ENCODE measurements around the gene MYBPH. TPM values are rescaled to one million over a fixed set of nuclear protein-coding genes. Genes with fewer than 3 reads are reported as not detected.

MYBPH gene
- total RNA-seq, 1 experiment from 2014 or later: not detected

DNA sequence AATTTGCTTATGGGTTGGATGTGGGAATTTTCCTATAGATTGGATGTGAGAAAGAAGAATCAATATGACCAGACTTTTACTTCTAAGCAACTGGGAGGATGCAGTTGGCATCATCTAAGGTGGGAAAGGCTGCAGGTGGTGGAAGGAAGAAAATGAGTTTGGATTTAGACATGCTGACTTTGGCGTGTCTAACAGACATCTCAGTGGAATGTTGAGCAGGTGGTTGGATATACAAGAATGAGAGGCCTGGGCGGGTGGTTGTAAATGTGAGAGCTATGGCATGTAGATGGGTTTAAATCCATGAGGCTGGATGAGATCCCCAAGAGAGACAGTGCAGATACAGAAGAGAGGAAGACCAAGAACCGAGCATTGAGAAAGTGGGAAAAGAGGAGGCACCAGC lies 37.6 kb downstream of the MYBPH start:
- TF ChIP-seq, protein P1, sequence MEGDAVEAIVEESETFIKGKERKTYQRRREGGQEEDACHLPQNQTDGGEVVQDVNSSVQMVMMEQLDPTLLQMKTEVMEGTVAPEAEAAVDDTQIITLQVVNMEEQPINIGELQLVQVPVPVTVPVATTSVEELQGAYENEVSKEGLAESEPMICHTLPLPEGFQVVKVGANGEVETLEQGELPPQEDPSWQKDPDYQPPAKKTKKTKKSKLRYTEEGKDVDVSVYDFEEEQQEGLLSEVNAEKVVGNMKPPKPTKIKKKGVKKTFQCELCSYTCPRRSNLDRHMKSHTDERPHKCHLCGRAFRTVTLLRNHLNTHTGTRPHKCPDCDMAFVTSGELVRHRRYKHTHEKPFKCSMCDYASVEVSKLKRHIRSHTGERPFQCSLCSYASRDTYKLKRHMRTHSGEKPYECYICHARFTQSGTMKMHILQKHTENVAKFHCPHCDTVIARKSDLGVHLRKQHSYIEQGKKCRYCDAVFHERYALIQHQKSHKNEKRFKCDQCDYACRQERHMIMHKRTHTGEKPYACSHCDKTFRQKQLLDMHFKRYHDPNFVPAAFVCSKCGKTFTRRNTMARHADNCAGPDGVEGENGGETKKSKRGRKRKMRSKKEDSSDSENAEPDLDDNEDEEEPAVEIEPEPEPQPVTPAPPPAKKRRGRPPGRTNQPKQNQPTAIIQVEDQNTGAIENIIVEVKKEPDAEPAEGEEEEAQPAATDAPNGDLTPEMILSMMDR (conservative IDR thresholded peaks at IDR 0.05): no peak

More for the DNA sequence above, 37.6 kb downstream of the MYBPH start:
- Histone ChIP-seq H3K9me3 (ENCODE audit: control insufficient read depth, low read depth, low read length) (no peaks in the 10 kb centered on the region), H3K56ac (ENCODE audit: insufficient read length, low read depth, low read length) (no peak overlapping the region), H3K18ac (ENCODE audit: insufficient read length, low read depth, low read length) (no peak overlapping the region), H3T11ph (ENCODE audit: low read length) (no peak overlapping the region), H2BK120ac (ENCODE audit: low read depth, low read length, poor library complexity, severe bottlenecking) (no peak overlapping the region), H3K14ac (ENCODE audit: insufficient read depth, low read length) (no peak overlapping the region), H4K91ac (ENCODE audit: insufficient read length, low read depth, low read length) (no peak overlapping the region), H3K4me1 (ENCODE audit: insufficient read depth, low read length) (0 out of 2 replicates have a peak, but pooled peaks cover 4% of the 10 kb centered on the region), H3K4ac (ENCODE audit: low read depth, low read length) (no peak overlapping the region), H4K8ac (replicated peaks; ENCODE audit: insufficient read length, low read depth, low read length) (no peak overlapping the region), H3K27ac (ENCODE audit: insufficient read length, low read depth, low read length) (no peak overlapping the region), H3K79me2 (ENCODE audit: insufficient read depth, low read length) (no peaks in the 10 kb centered on the region), H2AK5ac (ENCODE audit: insufficient read length, low read length) (no peak overlapping the region), H3K23me2 (ENCODE audit: insufficient read length, low read depth, low read length, poor library complexity, severe bottlenecking) (no peaks in the 10 kb centered on the region), H3K4me2 (ENCODE audit: insufficient read depth, insufficient read length, low read length) (no peak overlapping the region), H4K5ac (ENCODE audit: insufficient read length, low read depth, low read length) (no peak overlapping the region), H2BK12ac (ENCODE audit: insufficient read length, low read depth, low read length) (no peak overlapping the region), H3K27me3 (ENCODE audit: insufficient read depth, low read length) (no peaks in the 10 kb centered on the region), H3K79me1 (ENCODE audit: insufficient read depth, low read depth, low read length, poor library complexity, severe bottlenecking) (no peaks in the 10 kb centered on the region), H4K20me1 (ENCODE audit: control insufficient read depth, insufficient read depth, insufficient read length) (no peaks in the 10 kb centered on the region), H2AFZ (ENCODE audit: low read length) (no peak overlapping the region), H2BK5ac (ENCODE audit: insufficient read length, low read length) (no peak overlapping the region), H3K9ac (ENCODE audit: extremely low read depth, insufficient read length, low read length) (no peak overlapping the region), H2BK20ac (ENCODE audit: low read depth, low read length, poor library complexity, severe bottlenecking) (no peak overlapping the region), H3K23ac (ENCODE audit: insufficient read length, low read depth, low read length) (no peak overlapping the region), H2BK15ac (ENCODE audit: low read depth, low read length) (no peak overlapping the region)
- peaks cover 16 to 23% of the 10 kb centered on the region in 2 experiments for H3K4me1 Mint-ChIP-seq
- H3K9me3 Mint-ChIP-seq: peaks cover 2 to 4% of the 10 kb centered on the region in 2 experiments; a peak in 2 of 5 replicates
- DNase-seq: no peak
- no peak overlapping the region for H3K4me3 Mint-ChIP-seq
- H3K36me3 Mint-ChIP-seq (ENCODE audit: insufficient read depth in 1 of 3, low read depth in 3 of 3): peaks cover 0 to 4% (median 0%) of the 10 kb centered on the region in 3 experiments; a peak in 1 of 7 replicates
- WGBS (ENCODE audit: extremely low coverage, insufficient read length, low lambda C conversion rate): no CpG with 5 or more reads among the region's 3 CpGs
- no peaks in the 10 kb centered on the region; the same call in 1 of the 2 replicates for H3K27me3 Mint-ChIP-seq (ENCODE audit: low read depth)
- H3K27ac Mint-ChIP-seq: no peak overlapping the region

All from H9 (cell line).